Adrenal gland (tissue), 12 donors: ENCODE data around the gene ZNF620. TPM values are rescaled to one million over a fixed set of nuclear protein-coding genes. Genes with fewer than 3 reads are reported as not detected.

Source experiments
- DNase-seq, 7 donors: peaks; one replicate each; pipeline ENCODE4 v3.0.0-alpha.2; 2019 to 2020
- H3K27ac ChIP-seq, 5 donors: fragments of 200-600 bp; sonication (generic) in 4 of 5; 1 replicate in 3 of 5; 2 replicates in 2 of 5; pipeline versions ENCODE4 v1.5.1 to v1.8.0; 2016 to 2020; ENCODE audit warnings: mild to moderate bottlenecking in 1 of 5
- H3K27me3 ChIP-seq: fragments of 200-600 bp; 2 replicates; pipeline ENCODE4 v1.8.0; 2021
- H3K36me3 ChIP-seq, 2 donors: fragments of 200-600 bp; replicated peaks in 1 of 2; 1 replicate in 1 of 2; 2 replicates in 1 of 2; pipeline versions ENCODE4 v1.5.1 to v1.8.0; 2018 to 2022
- H3K4me1 ChIP-seq, 2 donors: fragments of 200-600 bp; replicated peaks in 1 of 2; 1 replicate in 1 of 2; 2 replicates in 1 of 2; pipeline versions ENCODE4 v1.5.1 to v1.8.0; 2018 to 2021
- H3K4me3 ChIP-seq, 4 donors: fragments of 200-600 bp; sonication (generic) in 3 of 4; one replicate each; pipeline ENCODE4 v1.5.1; 2016 to 2018
- H3K9me3 ChIP-seq, 3 donors: fragments of 200-600 bp; sonication (generic) in 1 of 3; replicated peaks in 1 of 3; 1 replicate in 2 of 3; 2 replicates in 1 of 3; pipeline versions ENCODE4 v1.5.1 to v1.8.0; 2016 to 2021
- CTCF ChIP-seq, 6 experiments: fragments of 450-650 bp in 4 of 6; fragments of 200-600 bp in 2 of 6; sonication (generic) in 1 of 6; IDR thresholded peaks; 1 replicate in 5 of 6; 2 replicates in 1 of 6; pipeline versions ENCODE4 v1.5.1 to v1.8.0; 2016 to 2021; ENCODE audit warnings: antibody characterized with exemption in 6 of 6, mild to moderate bottlenecking in 2 of 6, moderate library complexity in 1 of 6
- POLR2A ChIP-seq, 2 donors: fragments of 450-650 bp; IDR thresholded peaks; one replicate each; pipeline ENCODE4 v1.6.1; 2017; ENCODE audit warnings: antibody characterized with exemption in 2 of 2, mild to moderate bottlenecking in 2 of 2, moderate library complexity in 1 of 2
- WGBS, 4 donors: extraction: QIAGEN DNeasy Blood & Tissue Kit in 2 of 4; methylation state at CpG; one replicate each; pipeline versions ENCODE4 v1.1.5 to v1.1.7; 2013 to 2017; 5-methylcytosine and 5-hydroxymethylcytosine counted together
- intact Hi-C, 2 donors: fragments of 100-400 bp; cut with DNase I; formaldehyde crosslinking; loops; one replicate each; pipeline versions ENCODE4 v1.14.1 to v1.15.0; 2022 to 2023
- polyA plus RNA-seq, 3 donors: library from polyadenylated mRNA; stranded (reverse); fragments of 200-250 nt in 2 of 3; fragments of 350-450 nt in 1 of 3; fragmentation: Illumina TruSeq in 1 of 3; extraction: RNeasy Lipid Tissue Mini Kit (QIAGEN cat#74804) in 1 of 3; gene quantifications; one replicate each; pipeline ENCODE4 v1.2.3, GENCODE V29; 2013 to 2014
- total RNA-seq, 9 donors: library from RNA; depleted of rRNA in 4 of 9; stranded (reverse); fragments of >200 nt in 4 of 9; fragments of 120-200 nt in 1 of 9; fragmentation: NEBNext Ultra II Directional in 1 of 9; extraction: Animal tissue kit (Norgen Biotek cat#: 25700) in 1 of 9; gene quantifications; one replicate each; pipeline versions ENCODE4 v1.1.0 to v1.2.4, GENCODE V29; 2013 to 2023
- donor health status: healthy with polysubstance abuse.
- donor health status: Bipolar disorder and iron deficiency.
- donor health status: DM: yes; HTN: yes; CAD: no.
- donor health status: DM: no; HTN: no; CAD: no.
- donor health status: DM: no; HTN: no; CAD: no.
- donor health status: DM: yes; HTN: yes; CAD: no.

Gene ZNF620
- total and polyA plus RNA-seq, 12 donors: 0.97 to 10.1 (median 3.7) TPM

GRCh38 chr3:40524222-40524567 lies 18.4 kb downstream of the ZNF620 start:
- peaks cover 0 to 9% of the 10 kb centered on the region in 2 donors for H3K36me3 ChIP-seq
- peak overlapping the region in 4 of 5 donors; percentile 79 to 91 (median 84) for H3K27ac ChIP-seq
- intact Hi-C loops: no loop called here
- DNase-seq: no peak
- no peaks in the 10 kb centered on the region for H3K9me3 ChIP-seq
- H3K4me1 ChIP-seq: peaks cover 5 to 12% of the 10 kb centered on the region in 2 donors
- TF ChIP-seq POLR2A (IDR thresholded peaks at IDR 0.05) (no peak), CTCF (IDR thresholded peaks at IDR 0.05) (no peak)
- 22 to 31% (median 25%) methylated on average over 5 of the region's 5 CpGs for WGBS, 4 donors
- no peaks in the 10 kb centered on the region for H3K27me3 ChIP-seq
- H3K4me3 ChIP-seq: peak overlapping the region; percentile 82 to 100 (median 90)

- Histone ChIP-seq H3K27me3 (no peaks in the 10 kb centered on the region), H3K36me3 (peaks cover 0 to 14% of the 10 kb centered on the region in 2 donors), H3K4me1 (peaks cover 5 to 12% of the 10 kb centered on the region in 2 donors), H3K9me3 (no peaks in the 10 kb centered on the region), H3K4me3 (peak within 1 kb of the TSS; percentile 82 to 100 (median 90)), H3K27ac (peak within 1 kb of the TSS; percentile 31 to 91 (median 83))
- intact Hi-C loops: no loop called here
- 0 to 1% (median 1%) methylated on average over 13 to 59 of the region's 59 CpGs for WGBS, 4 donors
- TF ChIP-seq CTCF (IDR thresholded peaks at IDR 0.05) (no peak), POLR2A (IDR thresholded peaks at IDR 0.05) (peak; percentile 73 to 81)
- peak; percentile 86 to 93 (median 89) for DNase-seq
Observed at GRCh38 chr3:40524568-40525285, 18.9 kb downstream of the ZNF620 start, which contains the start of gene ZNF621. Gene ZNF621, plus strand, starts transcription at chr3:40524960. Its CDS starts 881 bp downstream, at chr3:40525841.

GRCh38 chr3:40528426-40528825 lies 22.6 kb downstream of the ZNF620 start:
- Histone ChIP-seq H3K4me3 (no peak overlapping the region), H3K4me1 (peaks cover 5 to 12% of the 10 kb centered on the region in 2 donors), H3K36me3 (peaks cover 0 to 48% of the 10 kb centered on the region in 2 donors), H3K27me3 (no peaks in the 10 kb centered on the region), H3K27ac (no peak overlapping the region), H3K9me3 (no peaks in the 10 kb centered on the region)
- intact Hi-C loops: no loop called here
- WGBS, 4 donors: 95 to 98% (median 97%) methylated on average over 3 of the region's 3 CpGs
- no peak for DNase-seq
- TF ChIP-seq CTCF (IDR thresholded peaks at IDR 0.05) (no peak), POLR2A (IDR thresholded peaks at IDR 0.05) (no peak)

- DNase-seq: no peak
- 98 to 99% (median 99%) methylated on average over 5 of the region's 5 CpGs for WGBS, 4 donors
- no peaks in the 10 kb centered on the region for H3K9me3 ChIP-seq
- TF ChIP-seq POLR2A (IDR thresholded peaks at IDR 0.05) (no peak), CTCF (IDR thresholded peaks at IDR 0.05) (no peak)
- no peak overlapping the region for H3K4me3 ChIP-seq
- intact Hi-C loops: no loop called here
- no peak overlapping the region for H3K27ac ChIP-seq
- no peaks in the 10 kb centered on the region for H3K27me3 ChIP-seq
- no peaks in the 10 kb centered on the region for H3K4me1 ChIP-seq
- H3K36me3 ChIP-seq: peaks cover 0 to 56% of the 10 kb centered on the region in 2 donors
Observed at GRCh38 chr3:40532252-40532651, 26.4 kb downstream of the ZNF620 start.
